B cell (primary cell): Measurements from ENCODE around the gene IFNG.

Experiments
- CTCF ChIP-seq: fragments of 200-600 bp; IDR thresholded peaks from one replicate; pipeline ENCODE4 v1.8.0; 2022; ENCODE audit warnings: antibody characterized with exemption, mild to moderate bottlenecking
- EZH2 ChIP-seq: IDR thresholded peaks from 2 replicates; pipeline ENCODE4 v1.6.1; 2012; ENCODE audit warnings: borderline replicate concordance, low read depth, mild to moderate bottlenecking, moderate library complexity, low read length; ENCODE audit not compliant: insufficient read depth, poor library complexity, severe bottlenecking

- TF ChIP-seq CTCF (no peak), EZH2 (no peak)
Observed at GRCh38 chr12:68131867-68132414, 27.6 kb downstream of the IFNG start.
